OCI-LY7 (cell line): Measurements from ENCODE around the gene MARCHF11. TPM values are rescaled to one million over a fixed set of nuclear protein-coding genes. Genes with fewer than 3 reads are reported as not detected.

Experiments
- BruUV-seq: library from RNA; stranded (reverse); fragments of 400-500 nt; replicated peaks from 2 replicates; lab custom pipeline; 2021; lab: Mats Ljungman, UMichigan
- CTCF ChIA-PET: fragments of 300-600 bp; sonication (Branson Sonifier 250); formaldehyde crosslinking; loops from one replicate; lab custom pipeline; 2022; ENCODE audit warnings: antibody characterized with exemption; ENCODE audit not compliant: unreplicated experiment; lab: Charles Lee
- POLR2A ChIA-PET: fragments of 300-600 bp; sonication (Branson Sonifier 250); formaldehyde crosslinking; loops from one replicate; lab custom pipeline; 2022; ENCODE audit warnings: antibody characterized with exemption; lab: Charles Lee
- DNase-seq: peaks from one replicate; pipeline ENCODE4 v3.0.0-alpha.2; 2015; ENCODE audit warnings: low spot score
- H2AFZ ChIP-seq: fragments of 200-600 bp; sonication (generic), shearing (Covaris generic); 2 replicates; pipeline ENCODE4 v1.6.1; 2014; ENCODE audit warnings: mild to moderate bottlenecking, antibody characterized with exemption, low read length, moderate library complexity
- H3K27ac ChIP-seq: fragments of 200-600 bp; sonication (generic); 2 replicates; pipeline ENCODE4 v1.5.1; 2014; ENCODE audit warnings: mixed run types, low read depth, mild to moderate bottlenecking, moderate library complexity, low read length, inconsistent platforms; ENCODE audit not compliant: poor library complexity, severe bottlenecking
- H3K36me3 ChIP-seq: fragments of 200-600 bp; sonication (generic); 2 replicates; pipeline ENCODE4 v1.6.1; 2014; ENCODE audit warnings: mild to moderate bottlenecking, antibody characterized with exemption, low read length, moderate library complexity, mixed read lengths; ENCODE audit not compliant: insufficient read depth
- H3K4me1 ChIP-seq: fragments of 200-600 bp; sonication (generic); 2 replicates; pipeline ENCODE4 v1.5.1; 2014; ENCODE audit warnings: mild to moderate bottlenecking, low read length; ENCODE audit not compliant: insufficient read depth, poor library complexity, severe bottlenecking
- H3K4me2 ChIP-seq: fragments of 200-600 bp; sonication (generic); 2 replicates; pipeline ENCODE4 v1.6.1; 2014; ENCODE audit warnings: mild to moderate bottlenecking, low read length
- H3K4me3 ChIP-seq: fragments of 200-600 bp; sonication (generic); 2 replicates; pipeline ENCODE4 v1.5.1; 2014; ENCODE audit warnings: mild to moderate bottlenecking, low read depth, low read length; ENCODE audit not compliant: poor library complexity, severe bottlenecking
- H3K79me2 ChIP-seq: fragments of 200-600 bp; sonication (generic); 2 replicates; pipeline ENCODE4 v1.6.1; 2016; ENCODE audit warnings: low read depth, mild to moderate bottlenecking, low read length, moderate library complexity, mixed read lengths; ENCODE audit not compliant: insufficient read depth
- H3K9me2 ChIP-seq: fragments of 200-600 bp; sonication (generic); 2 replicates; pipeline ENCODE4 v1.6.1; 2016; ENCODE audit warnings: mild to moderate bottlenecking, low read length, mixed read lengths; ENCODE audit not compliant: insufficient read depth
- H3K9me3 ChIP-seq: fragments of 200-600 bp; sonication (generic); 2 replicates; pipeline ENCODE4 v1.6.1; 2014; ENCODE audit warnings: mild to moderate bottlenecking, mixed run types, low read length, mixed read lengths
- H4K20me1 ChIP-seq: fragments of 200-600 bp; sonication (generic); 2 replicates; pipeline ENCODE4 v1.6.1; 2014; ENCODE audit warnings: mild to moderate bottlenecking, antibody characterized with exemption, low read length, moderate library complexity, mixed read lengths; ENCODE audit not compliant: insufficient read depth
- EZH2phosphoT487 ChIP-seq: fragments of 200-600 bp; sonication (generic); IDR thresholded peaks from 2 replicates; pipeline ENCODE4 v1.6.1; 2018; ENCODE audit warnings: low read depth, borderline replicate concordance, mild to moderate bottlenecking, mixed run types, antibody characterized with exemption, low read length, moderate library complexity, mixed read lengths
- intact Hi-C: fragments of 100-400 bp; cut with micrococcal nuclease; formaldehyde crosslinking; loops from one replicate; pipeline ENCODE4 v1.10.0; 2022; ENCODE audit not compliant: unreplicated experiment
- total RNA-seq, 2 experiments: library from RNA; depleted of rRNA in 1 of 2; stranded (reverse); fragments of >200 nt in 1 of 2; shearing (Covaris generic) in 1 of 2; gene quantifications; 2 replicates each; pipeline ENCODE4 v1.2.3, GENCODE V29; 2014 to 2022
- TF ChIP-seq, protein P1 (sequence below): fragments of 200-600 bp; sonication (generic); conservative IDR thresholded peaks from 2 replicates; pipeline ENCODE4 v1.5.1; 2014; ENCODE audit warnings: mild to moderate bottlenecking, antibody characterized with exemption, low read length, moderate library complexity, mixed read lengths

The MARCHF11 gene
- total RNA-seq, 2 experiments from 2014 or later: not detected

DNA sequence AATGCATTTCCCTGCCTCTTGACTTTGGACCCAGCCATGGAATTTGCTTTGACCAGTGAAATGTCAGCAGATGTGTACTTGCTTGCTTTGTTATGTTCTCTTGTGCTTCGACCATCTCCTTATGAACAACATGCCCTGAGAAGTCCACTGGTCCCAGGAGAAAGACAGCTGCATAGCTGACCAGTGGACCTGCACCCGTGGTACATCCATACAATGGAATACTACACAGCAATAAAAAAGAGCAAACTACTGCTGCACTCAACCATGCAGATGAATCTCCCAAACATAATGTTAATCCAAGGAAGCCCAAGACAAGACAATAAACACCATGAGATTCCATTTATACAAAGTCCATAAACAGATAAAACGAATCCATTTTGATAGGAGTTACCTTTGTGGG is 30.0 kb downstream of the MARCHF11 start:
- no TSS peak for BruUV-seq
- H3K36me3 ChIP-seq: no peaks in the 10 kb centered on the region
- H3K9me3 ChIP-seq: no peaks in the 10 kb centered on the region
- H3K4me3 ChIP-seq: no peak overlapping the region
- ChIA-PET POLR2A (no interaction called here), CTCF (no interaction called here)
- intact Hi-C loops: no loop called here
- no peaks in the 10 kb centered on the region for H3K79me2 ChIP-seq
- H2AFZ ChIP-seq: no peak overlapping the region
- no peaks in the 10 kb centered on the region for H3K4me1 ChIP-seq
- no peak overlapping the region for H3K4me2 ChIP-seq
- H4K20me1 ChIP-seq: no peaks in the 10 kb centered on the region
- H3K27ac ChIP-seq: no peak overlapping the region
- no peak for TF ChIP-seq EZH2phosphoT487
- TF ChIP-seq, protein P1, sequence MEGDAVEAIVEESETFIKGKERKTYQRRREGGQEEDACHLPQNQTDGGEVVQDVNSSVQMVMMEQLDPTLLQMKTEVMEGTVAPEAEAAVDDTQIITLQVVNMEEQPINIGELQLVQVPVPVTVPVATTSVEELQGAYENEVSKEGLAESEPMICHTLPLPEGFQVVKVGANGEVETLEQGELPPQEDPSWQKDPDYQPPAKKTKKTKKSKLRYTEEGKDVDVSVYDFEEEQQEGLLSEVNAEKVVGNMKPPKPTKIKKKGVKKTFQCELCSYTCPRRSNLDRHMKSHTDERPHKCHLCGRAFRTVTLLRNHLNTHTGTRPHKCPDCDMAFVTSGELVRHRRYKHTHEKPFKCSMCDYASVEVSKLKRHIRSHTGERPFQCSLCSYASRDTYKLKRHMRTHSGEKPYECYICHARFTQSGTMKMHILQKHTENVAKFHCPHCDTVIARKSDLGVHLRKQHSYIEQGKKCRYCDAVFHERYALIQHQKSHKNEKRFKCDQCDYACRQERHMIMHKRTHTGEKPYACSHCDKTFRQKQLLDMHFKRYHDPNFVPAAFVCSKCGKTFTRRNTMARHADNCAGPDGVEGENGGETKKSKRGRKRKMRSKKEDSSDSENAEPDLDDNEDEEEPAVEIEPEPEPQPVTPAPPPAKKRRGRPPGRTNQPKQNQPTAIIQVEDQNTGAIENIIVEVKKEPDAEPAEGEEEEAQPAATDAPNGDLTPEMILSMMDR: no peak
- H3K9me2 ChIP-seq: no peaks in the 10 kb centered on the region
- DNase-seq: no peak

DNA sequence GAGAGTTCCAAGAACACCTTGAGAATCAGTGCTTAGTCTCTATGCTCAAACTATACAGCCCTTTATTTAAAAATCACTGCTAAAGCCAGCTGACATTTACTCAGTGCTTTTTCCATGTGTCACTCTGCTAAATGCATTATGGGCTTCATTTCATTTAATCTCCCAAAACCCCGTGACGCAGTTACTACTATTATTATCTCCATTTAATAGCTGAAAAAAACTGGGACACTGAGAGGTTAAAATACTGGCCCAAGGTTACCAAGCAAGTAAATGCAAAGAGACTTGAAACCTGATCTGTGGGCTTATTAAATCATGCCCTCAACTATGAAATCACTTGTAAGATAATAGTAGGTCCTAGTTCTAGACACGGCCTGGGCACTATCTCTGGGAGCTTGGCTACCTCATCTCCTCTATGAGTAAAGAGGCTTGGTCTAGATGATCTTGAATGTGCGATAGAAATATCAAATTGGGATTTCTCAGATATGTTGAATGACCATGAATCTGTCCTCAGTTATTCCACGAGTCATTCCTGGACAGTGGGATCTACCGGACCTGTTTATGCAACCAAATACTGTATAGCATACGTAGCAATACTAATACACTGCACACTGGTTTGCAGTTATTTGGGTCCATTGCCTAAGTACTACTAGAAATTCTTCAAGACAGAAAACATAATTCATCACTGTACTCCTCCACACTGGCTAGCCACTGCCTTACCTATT is 32.3 kb downstream of the MARCHF11 start:
- Histone ChIP-seq H3K9me3 (no peaks in the 10 kb centered on the region), H3K79me2 (no peaks in the 10 kb centered on the region), H3K4me2 (no peak overlapping the region), H3K9me2 (no peaks in the 10 kb centered on the region), H3K4me3 (no peak overlapping the region), H4K20me1 (no peaks in the 10 kb centered on the region), H3K4me1 (no peaks in the 10 kb centered on the region), H3K27ac (no peak overlapping the region), H2AFZ (no peak overlapping the region), H3K36me3 (no peaks in the 10 kb centered on the region)
- POLR2A ChIA-PET: interaction anchor here (0.7 kb wide), 1 partner anchor 16 kb away, joined by 3 read pairs; no protein-coding TSS in a partner anchor
- TF ChIP-seq, protein P1: no peak
- no peak for TF ChIP-seq EZH2phosphoT487
- no peak for DNase-seq
- CTCF ChIA-PET: no interaction called here
- BruUV-seq: no TSS peak
- intact Hi-C loops: no loop called here

DNA sequence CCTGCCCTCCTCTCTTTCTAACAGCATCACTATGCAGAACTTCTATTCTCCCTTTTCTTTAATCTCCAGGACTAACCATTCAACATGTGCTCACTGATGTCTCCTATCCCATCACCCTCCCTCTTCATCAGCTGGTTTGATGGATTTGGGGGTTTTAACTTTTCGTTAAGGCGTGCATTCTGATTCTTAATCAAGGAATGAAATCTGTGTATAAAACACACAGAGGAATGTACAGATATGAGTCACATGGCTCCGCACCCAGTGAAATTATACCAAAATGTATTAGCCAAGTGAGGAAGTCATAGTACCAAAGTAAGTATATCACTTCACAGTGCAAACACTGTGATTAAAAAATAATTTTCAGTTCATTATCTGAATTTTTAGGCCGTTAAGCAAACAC is 35.2 kb downstream of the MARCHF11 start:
- no peaks in the 10 kb centered on the region for H3K4me1 ChIP-seq
- DNase-seq: no peak
- H2AFZ ChIP-seq: no peak overlapping the region
- H3K27ac ChIP-seq: no peak overlapping the region
- no peaks in the 10 kb centered on the region for H4K20me1 ChIP-seq
- BruUV-seq: no TSS peak
- H3K4me2 ChIP-seq: no peak overlapping the region
- TF ChIP-seq, protein P1: no peak
- no peak for TF ChIP-seq EZH2phosphoT487
- ChIA-PET POLR2A (interaction anchor here (0.6 kb wide), 1 partner anchor 15 kb away, joined by 3 read pairs; no protein-coding TSS in a partner anchor), CTCF (no interaction called here)
- H3K9me2 ChIP-seq: no peaks in the 10 kb centered on the region
- no peaks in the 10 kb centered on the region for H3K36me3 ChIP-seq
- H3K79me2 ChIP-seq: no peaks in the 10 kb centered on the region
- no peaks in the 10 kb centered on the region for H3K9me3 ChIP-seq
- intact Hi-C loops: no loop called here
- no peak overlapping the region for H3K4me3 ChIP-seq
